Thyroid gland (tissue), 4 donors: ENCODE results near the gene ID3.

ENCODE experiments used
- POLR2A ChIP-seq, 2 donors: fragments of 450-650 bp; IDR thresholded peaks; one replicate each; pipeline ENCODE4 v1.6.1; 2017; ENCODE audit warnings: antibody characterized with exemption in 2 of 2, mild to moderate bottlenecking in 2 of 2, moderate library complexity in 1 of 2
- TF ChIP-seq, protein P1 (sequence below), 6 experiments: fragments of 200-600 bp in 3 of 6; fragments of 450-650 bp in 3 of 6; sonication (generic) in 3 of 6; IDR thresholded peaks; one replicate each; pipeline ENCODE4 v1.5.1; 2016 to 2019; ENCODE audit warnings: antibody characterized with exemption in 6 of 6, mild to moderate bottlenecking in 2 of 6, inconsistent platforms in 1 of 6, moderate library complexity in 1 of 6

DNA sequence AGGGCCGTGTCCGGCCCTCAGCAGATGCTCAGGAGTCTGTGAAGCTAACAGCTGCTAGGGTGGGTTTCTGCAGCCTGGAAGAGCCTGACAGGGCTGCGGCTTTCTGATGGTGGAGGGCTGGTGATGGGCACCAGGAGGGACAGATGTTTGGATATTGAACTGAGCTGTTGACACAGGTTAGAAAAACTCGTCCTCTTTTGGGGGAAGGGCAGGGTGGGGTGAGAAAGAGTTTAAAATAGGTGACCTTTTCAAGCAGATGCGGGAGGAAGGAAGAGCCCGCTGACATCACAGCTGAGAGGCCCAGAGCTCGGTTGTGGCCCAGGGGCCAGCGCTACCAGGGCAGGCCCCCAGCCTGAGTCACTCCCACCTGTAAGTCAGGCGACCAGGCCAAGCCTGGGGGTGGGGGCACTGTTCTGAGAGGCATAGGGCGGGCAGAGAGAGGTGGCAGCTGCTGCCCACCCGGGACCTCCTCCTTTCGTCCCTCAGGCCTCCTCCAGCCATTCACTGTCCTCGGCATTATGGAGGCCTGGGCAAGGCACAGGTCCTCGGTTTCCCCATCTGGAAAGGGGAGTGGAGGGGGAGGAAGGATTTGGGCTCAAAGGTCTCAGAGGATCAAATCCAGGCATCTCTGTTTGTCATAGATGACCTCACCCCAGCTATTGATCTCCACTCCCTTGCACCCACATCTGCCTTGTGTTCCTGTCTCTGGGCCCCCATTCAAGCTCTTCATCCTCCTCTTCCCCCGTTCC, 32.3 kb upstream of the ID3 start:
- TF ChIP-seq, protein P1, sequence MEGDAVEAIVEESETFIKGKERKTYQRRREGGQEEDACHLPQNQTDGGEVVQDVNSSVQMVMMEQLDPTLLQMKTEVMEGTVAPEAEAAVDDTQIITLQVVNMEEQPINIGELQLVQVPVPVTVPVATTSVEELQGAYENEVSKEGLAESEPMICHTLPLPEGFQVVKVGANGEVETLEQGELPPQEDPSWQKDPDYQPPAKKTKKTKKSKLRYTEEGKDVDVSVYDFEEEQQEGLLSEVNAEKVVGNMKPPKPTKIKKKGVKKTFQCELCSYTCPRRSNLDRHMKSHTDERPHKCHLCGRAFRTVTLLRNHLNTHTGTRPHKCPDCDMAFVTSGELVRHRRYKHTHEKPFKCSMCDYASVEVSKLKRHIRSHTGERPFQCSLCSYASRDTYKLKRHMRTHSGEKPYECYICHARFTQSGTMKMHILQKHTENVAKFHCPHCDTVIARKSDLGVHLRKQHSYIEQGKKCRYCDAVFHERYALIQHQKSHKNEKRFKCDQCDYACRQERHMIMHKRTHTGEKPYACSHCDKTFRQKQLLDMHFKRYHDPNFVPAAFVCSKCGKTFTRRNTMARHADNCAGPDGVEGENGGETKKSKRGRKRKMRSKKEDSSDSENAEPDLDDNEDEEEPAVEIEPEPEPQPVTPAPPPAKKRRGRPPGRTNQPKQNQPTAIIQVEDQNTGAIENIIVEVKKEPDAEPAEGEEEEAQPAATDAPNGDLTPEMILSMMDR (IDR thresholded peaks at IDR 0.05): no peak
- TF ChIP-seq POLR2A (IDR thresholded peaks at IDR 0.05): no peak
